Stimulated activated CD8-positive, alpha-beta memory T cell treated with anti-CD3 and anti-CD28 coated beads, Interleukin-7, amount 100 ng/mL, for 24 hours (primary cell): ENCODE results near the gene THBS1.

Experiments used
- DNase-seq: peaks from one replicate; pipeline ENCODE4 v3.0.0-alpha.2; 2020; ENCODE audit warnings: low read depth

THBS1 gene

GRCh38 chr15:39574427-39574826 is 6.5 kb upstream of the THBS1 start:
- DNase-seq: no peak

- DNase-seq: no peak
These were observed 5.7 kb upstream of the THBS1 start for GRCh38 chr15:39575180-39575579.

- DNase-seq: no peak
These were observed 1.9 kb upstream of the THBS1 start for GRCh38 chr15:39578851-39579486.

- DNase-seq: no peak
These were observed 1.3 kb upstream of the THBS1 start for GRCh38 chr15:39579487-39580116.

GRCh38 chr15:39580117-39580484 is 778 bp upstream of the THBS1 start:
- peak; percentile 83 for DNase-seq

- no peak for DNase-seq
These were observed 438 bp downstream of the THBS1 start for GRCh38 chr15:39581242-39581792.

- no peak for DNase-seq
These were observed 960 bp downstream of the THBS1 start for GRCh38 chr15:39581793-39582285.

GRCh38 chr15:39582286-39582976 is 1.6 kb downstream of the THBS1 start:
- no peak for DNase-seq

GRCh38 chr15:39582977-39583595 is 2.2 kb downstream of the THBS1 start:
- no peak for DNase-seq

- DNase-seq: no peak
These were observed 2.9 kb downstream of the THBS1 start for GRCh38 chr15:39583596-39584265.

- DNase-seq: no peak
These were observed 3.4 kb downstream of the THBS1 start for GRCh38 chr15:39584266-39584659.

GRCh38 chr15:39584662-39585388 is 3.9 kb downstream of the THBS1 start:
- no peak for DNase-seq

GRCh38 chr15:39585389-39585841 is 4.5 kb downstream of the THBS1 start:
- no peak for DNase-seq

GRCh38 chr15:39585871-39586301 is 5.0 kb downstream of the THBS1 start:
- no peak for DNase-seq

- DNase-seq: no peak
These were observed 5.7 kb downstream of the THBS1 start for GRCh38 chr15:39586387-39587095.

- no peak for DNase-seq
These were observed 6.3 kb downstream of the THBS1 start for GRCh38 chr15:39587096-39587721.

- no peak for DNase-seq
These were observed 7.1 kb downstream of the THBS1 start for GRCh38 chr15:39587731-39588530.

- no peak for DNase-seq
These were observed 7.8 kb downstream of the THBS1 start for GRCh38 chr15:39588531-39589192.
